B cell (primary cell): ENCODE results near the gene MAML2. TPM values are rescaled to one million over a fixed set of nuclear protein-coding genes. Genes with fewer than 3 reads are reported as not detected.

Experiments used
- ATAC-seq: fragments of 200-7000 bp; cut with Tn5 transposase; one replicate; pipeline ENCODE4 v1.10.0; 2021; ENCODE audit warnings: low read depth, mild to moderate bottlenecking, moderate number of reproducible peaks, moderate library complexity
- CTCF ChIA-PET: fragments of 350-600 bp; sonication (Branson Sonifier 250); formaldehyde crosslinking; loops from one replicate; lab custom pipeline; 2021; ENCODE audit warnings: antibody characterized with exemption, inconsistent platforms; lab: Charles Lee
- POLR2A ChIA-PET: fragments of 350-600 bp; sonication (Branson Sonifier 250); formaldehyde crosslinking; loops from one replicate; lab custom pipeline; 2021; ENCODE audit warnings: antibody characterized with exemption; lab: Charles Lee
- DNase-seq: peaks from one replicate; pipeline ENCODE4 v3.0.0; 2013
- H2AFZ ChIP-seq: 2 replicates; pipeline ENCODE4 v1.6.1; 2012; ENCODE audit warnings: mild to moderate bottlenecking, low read depth, low read length; ENCODE audit not compliant: insufficient read depth, poor library complexity, severe bottlenecking
- H3K27ac ChIP-seq, 2 donors: 1 replicate in 1 of 2; 2 replicates in 1 of 2; pipeline ENCODE4 v1.5.1; 2012 to 2013; ENCODE audit warnings: low read length in 2 of 2, mild to moderate bottlenecking in 2 of 2, moderate library complexity in 1 of 2
- H3K27me3 ChIP-seq, 4 experiments: fragments of 200-600 bp in 1 of 4; sonication (generic) in 1 of 4; replicated peaks in 1 of 4; 1 replicate in 2 of 4; 2 replicates in 2 of 4; pipeline versions ENCODE4 v1.6.1 to v1.7.0; 2013 to 2016; ENCODE audit warnings: low read length in 3 of 4, mild to moderate bottlenecking in 2 of 4, mixed read lengths in 1 of 4, moderate library complexity in 1 of 4; ENCODE audit not compliant: insufficient read depth in 4 of 4, control insufficient read depth in 3 of 4; ENCODE audit errors: control extremely low read depth in 1 of 4
- H3K36me3 ChIP-seq, 2 experiments: replicated peaks in 1 of 2; 1 replicate in 1 of 2; 2 replicates in 1 of 2; pipeline versions ENCODE4 v1.6.1 to v1.7.1; 2013; ENCODE audit warnings: low read length in 1 of 2; ENCODE audit not compliant: insufficient read depth in 2 of 2, control insufficient read depth in 1 of 2; ENCODE audit errors: control extremely low read depth in 1 of 2, extremely low read depth in 1 of 2
- H3K4me1 ChIP-seq, 2 donors: fragments of 200-600 bp in 1 of 2; sonication (generic) in 1 of 2; 1 replicate in 1 of 2; 2 replicates in 1 of 2; pipeline versions ENCODE4 v1.5.1 to v1.6.1; 2013 to 2017; ENCODE audit warnings: low read length in 2 of 2; ENCODE audit not compliant: control insufficient read depth in 2 of 2, insufficient read depth in 2 of 2
- H3K4me2 ChIP-seq: replicated peaks from 2 replicates; pipeline ENCODE3; 2012; ENCODE audit warnings: mild to moderate bottlenecking, low read depth, low read length; ENCODE audit not compliant: poor library complexity, severe bottlenecking
- H3K4me3 ChIP-seq, 5 experiments: fragments of 200-600 bp in 1 of 5; sonication (generic) in 1 of 5; 1 replicate in 3 of 5; 2 replicates in 2 of 5; pipeline versions ENCODE4 v1.5.1 to v1.7.0; 2011 to 2016; ENCODE audit warnings: low read length in 4 of 5, mild to moderate bottlenecking in 4 of 5, low read depth in 2 of 5, control low read depth in 1 of 5, moderate library complexity in 1 of 5; ENCODE audit not compliant: insufficient read depth in 1 of 5; ENCODE audit errors: control extremely low read depth in 1 of 5, extremely low read depth in 1 of 5
- H3K79me2 ChIP-seq: fragments of 200-600 bp; sonication (generic); one replicate; pipeline ENCODE4 v1.6.0; 2016; ENCODE audit warnings: low read length; ENCODE audit not compliant: control insufficient read depth, insufficient read depth
- H3K9ac ChIP-seq: fragments of 200-600 bp; sonication (generic); 2 replicates; pipeline ENCODE4 v1.6.1; 2017; ENCODE audit warnings: mild to moderate bottlenecking, low read length, moderate library complexity
- H3K9me3 ChIP-seq, 3 donors: one replicate each; pipeline versions ENCODE4 v1.6.1 to v1.7.1; 2013; ENCODE audit warnings: low read length in 2 of 3; ENCODE audit not compliant: control insufficient read depth in 2 of 3, insufficient read depth in 1 of 3; ENCODE audit errors: control extremely low read depth in 1 of 3
- H4K20me1 ChIP-seq: 2 replicates; pipeline ENCODE4 v1.6.0; 2012; ENCODE audit warnings: mild to moderate bottlenecking, low read length; ENCODE audit not compliant: insufficient read depth, control insufficient read depth, poor library complexity, severe bottlenecking
- H3K27ac Mint-ChIP-seq: one replicate; pipeline ENCODE4 v1.8.0; 2021; ENCODE audit warnings: mixed read lengths
- H3K27me3 Mint-ChIP-seq: one replicate; pipeline ENCODE4 v1.8.0; 2021; ENCODE audit warnings: mixed read lengths
- H3K4me1 Mint-ChIP-seq: one replicate; pipeline ENCODE4 v1.8.0; 2021; ENCODE audit warnings: mixed read lengths
- H3K4me3 Mint-ChIP-seq: one replicate; pipeline ENCODE4 v1.8.0; 2021; ENCODE audit warnings: mixed read lengths
- H3K9me3 Mint-ChIP-seq: one replicate; pipeline ENCODE4 v1.8.0; 2022; ENCODE audit warnings: mixed read lengths; ENCODE audit not compliant: insufficient read depth
- CTCF ChIP-seq: fragments of 200-600 bp; IDR thresholded peaks from one replicate; pipeline ENCODE4 v1.8.0; 2022; ENCODE audit warnings: antibody characterized with exemption, mild to moderate bottlenecking
- EZH2 ChIP-seq: IDR thresholded peaks from 2 replicates; pipeline ENCODE4 v1.6.1; 2012; ENCODE audit warnings: borderline replicate concordance, low read depth, mild to moderate bottlenecking, moderate library complexity, low read length; ENCODE audit not compliant: insufficient read depth, poor library complexity, severe bottlenecking
- WGBS: methylation state at CpG from one replicate; pipeline ENCODE4 v1.1.5; 2013; ENCODE audit warnings: missing lambda C conversion rate; ENCODE audit not compliant: insufficient coverage; 5-methylcytosine and 5-hydroxymethylcytosine counted together
- intact Hi-C: fragments of 100-400 bp; cut with micrococcal nuclease; formaldehyde crosslinking; loops from one replicate; pipeline ENCODE4 v1.10.0; 2022
- polyA plus RNA-seq: library from polyadenylated mRNA; depleted of rRNA; stranded (reverse); fragments of >200 nt; gene quantifications from 2 replicates; pipeline ENCODE4 v1.2.3, GENCODE V29; 2012
- total RNA-seq, 2 donors: library from RNA; stranded (reverse); fragments of 120-200 nt in 1 of 2; gene quantifications; 1 replicate in 1 of 2; 2 replicates in 1 of 2; pipeline versions ENCODE4 v1.2.3 to v1.2.4, GENCODE V29; 2013 to 2022

Gene MAML2
- total and polyA plus RNA-seq, 2 donors (not counting 1 experiment from before 2014, with no cell fraction given) = 10.7 to 26.4 TPM

DNA sequence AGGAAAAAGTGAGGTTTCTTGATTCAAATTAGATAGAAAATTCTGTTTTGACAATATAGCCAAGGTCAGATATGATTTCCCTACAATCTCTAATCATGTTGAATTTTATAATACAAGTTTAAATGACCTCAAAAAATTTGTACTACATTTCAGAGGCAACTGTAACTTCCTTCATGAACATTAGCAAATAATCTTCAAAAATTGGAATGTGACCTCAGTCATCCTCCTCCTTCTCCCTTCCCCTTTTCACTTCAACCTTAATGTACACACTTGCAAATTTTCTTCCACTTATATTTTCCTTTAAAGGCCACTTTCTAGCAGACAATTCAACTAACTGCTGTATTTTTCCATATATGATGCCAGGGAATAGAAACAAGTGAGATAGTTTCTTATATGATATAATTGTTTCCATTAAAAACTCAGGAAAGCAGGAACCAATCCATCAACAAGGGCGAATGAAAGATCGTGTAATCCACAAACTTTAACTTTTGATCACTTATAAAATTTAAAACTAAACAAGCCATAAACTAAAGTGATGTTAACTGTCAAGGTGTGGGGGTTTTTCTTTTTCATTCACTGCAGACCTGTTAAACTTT, 60.3 kb downstream of the MAML2 start:
- Histone ChIP-seq H3K27me3 (no peaks in the 10 kb centered on the region), H3K79me2 (peaks cover 65% of the 10 kb centered on the region), H4K20me1 (no peaks in the 10 kb centered on the region), H3K27ac (no peak overlapping the region), H2AFZ (no peak overlapping the region), H3K4me3 (no peak overlapping the region), H3K9me3 (no peaks in the 10 kb centered on the region), H3K4me2 (no peak overlapping the region), H3K36me3 (no peaks in the 10 kb centered on the region), H3K9ac (no peak overlapping the region), H3K4me1 (peaks cover 3 to 9% of the 10 kb centered on the region in 2 donors)
- ChIA-PET POLR2A (interaction anchor here (0.7 kb wide), 1 partner anchor 61 kb away, joined by 3 read pairs; no protein-coding TSS in a partner anchor), CTCF (interaction anchor here (0.9 kb wide), 1 partner anchor 60 kb away, joined by 3 read pairs; the partner anchor contains the start of gene MAML2)
- TF ChIP-seq CTCF (no peak), EZH2 (no peak)
- WGBS = no CpG with 5 or more reads among the region's 2 CpGs
- intact Hi-C loops = no loop called here
- no peak overlapping the region for H3K27ac Mint-ChIP-seq
- H3K4me3 Mint-ChIP-seq = no peak overlapping the region
- peaks cover 4% of the 10 kb centered on the region for H3K9me3 Mint-ChIP-seq
- DNase-seq = no peak
- ATAC-seq = no peak
- H3K27me3 Mint-ChIP-seq = no peaks in the 10 kb centered on the region
- peaks cover 45% of the 10 kb centered on the region for H3K4me1 Mint-ChIP-seq

GRCh38 chr11:96280444-96280843, 62.6 kb downstream of the MAML2 start:
- Histone ChIP-seq H3K79me2 (peaks cover 58% of the 10 kb centered on the region), H3K9ac (no peak overlapping the region), H3K27me3 (no peaks in the 10 kb centered on the region), H3K4me1 (peaks cover 3 to 8% of the 10 kb centered on the region in 2 donors), H2AFZ (no peak overlapping the region), H3K27ac (no peak overlapping the region), H3K4me2 (no peak overlapping the region), H4K20me1 (no peaks in the 10 kb centered on the region), H3K4me3 (no peak overlapping the region), H3K9me3 (no peaks in the 10 kb centered on the region), H3K36me3 (peaks cover 0 to 2% of the 10 kb centered on the region in 2 experiments)
- ATAC-seq (no peak), DNase-seq (no peak)
- Mint-ChIP-seq H3K4me3 (no peak overlapping the region), H3K9me3 (no peaks in the 10 kb centered on the region), H3K27me3 (no peaks in the 10 kb centered on the region), H3K4me1 (peaks cover 40% of the 10 kb centered on the region), H3K27ac (no peak overlapping the region)
- intact Hi-C loops = no loop called here
- POLR2A ChIA-PET = interaction anchor here (1.4 kb wide), 1 partner anchor 11 kb away, joined by 3 read pairs; no protein-coding TSS in a partner anchor
- CTCF ChIA-PET = interaction anchor here (1.8 to 2.1 kb wide), 2 partner anchors 11 to 61 kb away, joined by 4 to 5 read pairs; no protein-coding TSS in a partner anchor
- WGBS = no CpG with 5 or more reads among the region's 1 CpG
- TF ChIP-seq EZH2 = no peak
- TF ChIP-seq CTCF = no peak
